GM10248 (cell line): ENCODE results near the gene ZC2HC1B.

Source experiments
- CTCF ChIA-PET: fragments of 300-600 bp; sonication (Branson Sonifier 250); formaldehyde crosslinking; extraction: SDS; loops from one replicate; lab custom pipeline; 2021; ENCODE audit warnings: antibody characterized with exemption; lab: Yijun Ruan, JAX
- POLR2A ChIA-PET: fragments of 350-650 bp; sonication (Branson Sonifier 250); formaldehyde crosslinking; extraction: SDS; loops from one replicate; lab custom pipeline; 2020; ENCODE audit warnings: antibody characterized with exemption; lab: Yijun Ruan, JAX
- DNase-seq: peaks from one replicate; pipeline ENCODE4 v3.0.0; 2012; ENCODE audit errors: extremely low spot score
- TF ChIP-seq, protein P1 (sequence below): IDR thresholded peaks from 2 replicates; pipeline ENCODE4 v1.5.1; 2012; ENCODE audit warnings: mild to moderate bottlenecking, low read depth; ENCODE audit errors: extremely low read depth, missing control alignments, control extremely low read depth

ZC2HC1B gene

GRCh38 chr6:143838395-143838794 is 25.9 kb upstream of the ZC2HC1B start:
- ChIA-PET POLR2A (no interaction called here), CTCF (interaction anchor here (0.7 kb wide), 1 partner anchor 24 kb away, joined by 3 read pairs; no protein-coding TSS in a partner anchor)
- no peak for DNase-seq
- TF ChIP-seq, protein P1, sequence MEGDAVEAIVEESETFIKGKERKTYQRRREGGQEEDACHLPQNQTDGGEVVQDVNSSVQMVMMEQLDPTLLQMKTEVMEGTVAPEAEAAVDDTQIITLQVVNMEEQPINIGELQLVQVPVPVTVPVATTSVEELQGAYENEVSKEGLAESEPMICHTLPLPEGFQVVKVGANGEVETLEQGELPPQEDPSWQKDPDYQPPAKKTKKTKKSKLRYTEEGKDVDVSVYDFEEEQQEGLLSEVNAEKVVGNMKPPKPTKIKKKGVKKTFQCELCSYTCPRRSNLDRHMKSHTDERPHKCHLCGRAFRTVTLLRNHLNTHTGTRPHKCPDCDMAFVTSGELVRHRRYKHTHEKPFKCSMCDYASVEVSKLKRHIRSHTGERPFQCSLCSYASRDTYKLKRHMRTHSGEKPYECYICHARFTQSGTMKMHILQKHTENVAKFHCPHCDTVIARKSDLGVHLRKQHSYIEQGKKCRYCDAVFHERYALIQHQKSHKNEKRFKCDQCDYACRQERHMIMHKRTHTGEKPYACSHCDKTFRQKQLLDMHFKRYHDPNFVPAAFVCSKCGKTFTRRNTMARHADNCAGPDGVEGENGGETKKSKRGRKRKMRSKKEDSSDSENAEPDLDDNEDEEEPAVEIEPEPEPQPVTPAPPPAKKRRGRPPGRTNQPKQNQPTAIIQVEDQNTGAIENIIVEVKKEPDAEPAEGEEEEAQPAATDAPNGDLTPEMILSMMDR = no peak

GRCh38 chr6:143839196-143839595 is 25.1 kb upstream of the ZC2HC1B start:
- DNase-seq = no peak
- ChIA-PET CTCF (no interaction called here), POLR2A (no interaction called here)
- TF ChIP-seq, protein P1 = no peak

- POLR2A ChIA-PET = no interaction called here
- no peak for DNase-seq
- TF ChIP-seq, protein P1 = no peak
- CTCF ChIA-PET = no interaction called here
Observed at GRCh38 chr6:143840595-143841265, 23.5 kb upstream of the ZC2HC1B start.

GRCh38 chr6:143842461-143842901 is 21.8 kb upstream of the ZC2HC1B start:
- CTCF ChIA-PET = interaction anchor here (0.9 to 1.2 kb wide), 2 partner anchors 98 to 267 kb away, joined by 4 read pairs; no protein-coding TSS in a partner anchor
- DNase-seq = no peak
- POLR2A ChIA-PET = interaction anchor here (0.9 to 1.0 kb wide), 2 partner anchors 217 to 330 kb away, joined by 3 read pairs; no protein-coding TSS in a partner anchor

DNA sequence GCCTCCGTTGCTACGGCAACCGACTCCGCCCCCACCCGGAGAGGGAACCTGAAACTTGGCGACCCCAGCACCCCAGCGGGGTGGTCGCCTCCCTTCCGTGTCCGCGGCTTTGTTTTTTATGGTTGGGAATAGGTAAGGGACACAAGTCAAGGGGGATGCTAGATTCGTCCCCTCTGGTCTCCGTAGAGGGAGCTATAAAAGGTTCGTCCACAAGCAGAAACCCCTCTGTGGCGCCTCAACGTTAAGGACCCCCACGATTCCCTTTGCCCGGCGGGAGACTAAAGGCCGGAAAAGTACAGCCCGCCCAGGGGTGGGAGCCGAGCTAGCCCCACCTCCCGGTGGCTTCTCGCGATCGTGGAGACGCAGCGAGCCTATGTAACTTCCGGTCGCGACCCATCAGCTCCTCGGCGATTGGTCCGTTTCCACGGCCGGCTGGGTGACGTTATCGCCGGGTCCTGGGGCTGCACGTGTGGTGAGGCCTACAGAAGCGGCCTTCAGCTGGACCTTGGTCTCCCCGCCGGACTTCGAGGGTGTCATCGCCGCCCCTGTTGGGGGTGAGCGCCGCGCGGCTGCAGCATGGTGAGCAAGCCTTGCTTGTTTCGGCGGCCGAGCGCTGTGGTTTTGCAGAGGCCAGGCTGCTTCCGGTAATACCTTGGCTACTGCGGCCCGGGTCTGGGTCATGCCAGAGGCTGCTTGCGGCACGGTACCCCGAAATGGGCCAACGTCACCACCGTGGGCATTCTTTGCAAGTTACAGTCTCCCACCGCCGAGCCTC is 21.2 kb upstream of the ZC2HC1B start, which contains the start of gene LTV1:
Gene LTV1 (plus strand): TSS at position 437 of the 775 bp plus-strand sequence. CDS start 140 bp downstream, at position 577.
- TF ChIP-seq, protein P1 = no peak
- POLR2A ChIA-PET = interaction anchor here (0.9 to 1.0 kb wide), 2 partner anchors 216 to 329 kb away, joined by 3 read pairs; no protein-coding TSS in a partner anchor
- CTCF ChIA-PET = interaction anchor here (0.7 to 2.3 kb wide), 6 partner anchors 17 to 268 kb away, joined by 3 to 8 read pairs (median 4); no protein-coding TSS in a partner anchor

More at GRCh38 chr6:143842461-143842901, 21.8 kb upstream of the ZC2HC1B start:
- TF ChIP-seq, protein P1 = no peak

GRCh38 chr6:143843677-143843999 is 20.6 kb upstream of the ZC2HC1B start:
- TF ChIP-seq, protein P1 = no peak
- DNase-seq = peak; percentile 15
- ChIA-PET CTCF (interaction anchor here (0.7 to 2.3 kb wide), 8 partner anchors 17 to 268 kb away, joined by 3 to 8 read pairs (median 4); no protein-coding TSS in a partner anchor), POLR2A (interaction anchor here (0.9 to 1.0 kb wide), 2 partner anchors 216 to 329 kb away, joined by 3 read pairs; no protein-coding TSS in a partner anchor)

More for the DNA sequence above, 21.2 kb upstream of the ZC2HC1B start, which contains the start of gene LTV1:
- DNase-seq = peak; percentile 99
